Measurements from ENCODE around the gene CTIF.

Gene CTIF

GRCh38 chr18:48749768-48750167 lies 210.9 kb downstream of the CTIF start:
- no peak for DNase-seq (ENCODE audit: low read depth, low spot score)

DNA sequence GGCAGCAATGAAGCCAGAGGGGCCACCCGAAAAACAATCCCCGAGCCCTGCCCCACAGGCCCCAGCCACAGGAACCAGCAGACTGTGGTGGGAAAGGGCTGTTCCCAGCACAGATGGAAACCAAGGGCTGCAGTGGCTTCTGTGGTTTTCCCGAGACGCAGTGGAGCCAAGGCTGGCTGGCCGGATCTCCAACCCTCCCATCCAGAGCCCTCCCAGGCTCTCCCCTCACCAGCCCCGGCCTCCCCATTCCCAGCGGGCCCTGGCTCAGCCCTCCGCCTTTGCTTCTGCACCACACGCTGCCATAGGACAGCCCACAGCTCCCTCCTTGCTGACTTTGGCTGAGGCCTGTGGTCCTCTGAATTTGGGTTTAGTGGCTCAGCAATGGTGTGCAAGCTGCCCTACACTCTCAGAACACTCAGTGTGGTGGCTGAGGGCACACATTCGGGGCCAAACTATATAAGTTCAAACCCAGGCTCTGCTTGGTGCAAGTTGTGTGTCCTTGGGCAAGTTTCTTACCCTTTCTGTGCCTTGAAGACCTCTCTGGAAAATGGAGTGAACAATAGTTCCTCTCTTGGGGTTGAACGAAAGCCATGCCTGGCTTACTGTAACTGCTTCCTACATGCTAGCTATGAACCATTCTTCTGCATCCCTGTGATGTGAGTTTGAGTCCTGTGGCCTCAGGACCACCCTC lies 211.8 kb downstream of the CTIF start:
- no peak for DNase-seq (ENCODE audit: low read depth, low spot score)

DNA sequence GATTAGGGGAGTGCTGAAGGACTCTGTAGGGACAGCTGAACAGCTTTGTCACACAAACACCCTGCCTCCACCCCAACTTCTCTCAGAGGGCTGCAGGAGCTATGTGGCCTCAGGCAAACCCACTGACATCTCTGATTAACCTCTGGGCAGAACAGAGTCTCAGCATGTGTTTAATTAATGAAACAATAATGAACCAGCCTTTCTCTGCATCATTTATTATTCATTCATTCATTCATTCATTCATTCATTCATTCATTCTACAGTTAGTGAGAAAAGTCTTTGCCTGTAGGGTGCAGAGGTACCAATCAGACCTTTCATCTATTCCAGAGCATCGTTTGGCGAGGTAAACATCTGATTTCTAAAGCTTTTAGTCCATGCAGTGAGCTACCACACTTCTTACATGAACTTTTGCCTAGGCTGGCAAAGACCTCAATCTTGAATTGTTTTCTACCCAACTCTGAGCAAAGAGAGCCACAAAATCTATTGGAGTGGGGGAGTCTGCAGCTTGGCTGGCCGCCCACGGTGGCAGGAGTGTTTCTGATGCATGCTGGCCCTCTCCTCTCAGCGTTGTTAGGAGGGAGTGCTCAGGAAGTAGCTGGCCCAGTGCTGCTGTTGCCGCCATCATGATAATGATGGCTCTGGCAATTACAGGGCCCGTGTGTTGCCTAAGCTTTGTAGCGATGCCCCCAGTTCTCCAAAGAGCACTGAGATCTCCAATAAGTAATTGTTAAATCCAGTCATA lies 213.1 kb downstream of the CTIF start:
- DNase-seq (ENCODE audit: low read depth, low spot score) = no peak

DNA sequence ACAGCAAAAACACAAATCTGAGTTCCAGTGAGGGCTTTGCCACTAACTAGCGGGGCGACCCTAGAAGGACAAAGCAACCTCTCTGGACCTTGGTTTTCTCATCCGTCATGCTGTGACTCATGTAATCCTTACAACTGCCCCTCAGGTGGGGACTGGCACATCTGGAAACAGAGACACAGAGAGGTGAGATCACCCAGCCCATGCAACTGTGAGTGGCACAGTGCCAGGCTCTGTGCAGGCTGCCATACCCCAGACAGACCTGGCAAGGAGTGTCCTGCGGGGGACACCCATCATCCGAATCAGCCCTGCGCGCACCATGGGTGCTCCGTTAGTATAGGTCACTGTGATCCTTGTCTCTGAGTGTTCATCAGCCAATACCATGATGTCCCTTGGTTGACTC lies 213.6 kb downstream of the CTIF start:
- no peak for DNase-seq (ENCODE audit: low read depth, low spot score)

DNA sequence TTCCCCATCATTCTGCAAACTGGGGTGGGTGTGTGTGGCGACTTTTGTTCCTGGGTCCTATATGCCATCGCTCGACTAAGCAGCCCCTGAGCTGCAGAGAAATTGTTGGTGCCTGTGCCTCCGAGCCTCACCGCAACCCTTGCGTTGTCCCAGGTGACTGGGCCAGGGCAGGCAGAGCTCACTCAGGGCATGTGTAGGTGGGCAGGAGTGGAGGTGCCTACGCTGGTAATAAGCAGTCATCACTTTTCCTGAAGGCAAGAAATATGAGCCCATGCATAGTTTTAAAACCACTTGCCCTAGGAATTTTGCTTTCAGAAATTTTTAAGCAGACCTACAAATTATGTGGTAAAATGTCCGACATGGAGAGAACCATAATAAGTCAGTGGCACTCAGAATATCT lies 214.1 kb downstream of the CTIF start:
- no peak for DNase-seq (ENCODE audit: low read depth, low spot score)

- no peak for DNase-seq (ENCODE audit: low read depth, low spot score)
Measured at GRCh38 chr18:48753691-48754090, 214.9 kb downstream of the CTIF start.

- no peak for DNase-seq (ENCODE audit: low read depth, low spot score)
Measured at GRCh38 chr18:48754559-48754958, 215.7 kb downstream of the CTIF start.

GRCh38 chr18:48754993-48755473 lies 216.2 kb downstream of the CTIF start:
- DNase-seq (ENCODE audit: low read depth, low spot score) = no peak

- DNase-seq (ENCODE audit: low read depth, low spot score) = no peak
Measured at GRCh38 chr18:48756511-48757226, 217.8 kb downstream of the CTIF start.

DNA sequence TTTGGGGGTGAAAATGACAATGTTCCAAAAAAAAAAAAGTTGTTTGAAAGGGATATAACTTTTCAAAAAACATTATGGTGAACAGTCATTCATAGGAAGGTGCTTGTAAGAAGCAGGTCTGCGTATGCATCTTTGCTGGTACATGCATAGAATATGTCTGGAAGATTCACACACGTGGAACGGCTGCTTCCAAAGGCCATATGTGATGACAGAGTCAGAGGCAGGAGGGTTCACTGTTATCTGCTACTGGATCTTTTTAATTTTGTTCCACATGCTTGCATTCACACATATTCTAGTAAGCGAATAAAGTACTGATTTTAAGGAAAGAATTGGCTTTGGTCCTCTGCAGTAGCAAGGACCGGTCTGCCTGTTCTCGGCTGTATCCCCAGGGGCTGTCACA lies 218.5 kb downstream of the CTIF start:
- no peak for DNase-seq (ENCODE audit: low read depth, low spot score)

GRCh38 chr18:48757906-48758305 lies 219.1 kb downstream of the CTIF start:
- DNase-seq (ENCODE audit: low read depth, low spot score) = no peak

DNA sequence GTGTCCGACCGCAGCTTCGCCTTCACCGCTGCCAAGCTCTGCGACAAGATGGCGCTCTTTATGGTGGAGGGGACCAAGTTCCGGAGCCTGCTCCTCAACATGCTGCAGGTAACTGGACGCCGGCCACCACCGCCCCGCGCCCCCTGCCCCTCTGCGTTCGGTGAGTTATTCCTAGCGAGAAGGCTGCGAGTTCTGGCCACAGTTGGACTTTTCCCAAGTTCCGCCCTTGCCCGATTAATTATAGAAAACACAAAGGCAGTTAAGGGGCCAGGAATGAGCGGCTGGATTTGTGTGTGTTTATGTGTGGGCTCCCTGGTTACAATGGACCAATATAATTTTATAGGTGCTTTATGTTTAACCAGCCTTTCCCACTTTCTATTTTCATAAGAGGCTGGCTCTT lies 222.8 kb downstream of the CTIF start:
- DNase-seq (ENCODE audit: low read depth, low spot score) = no peak

DNA sequence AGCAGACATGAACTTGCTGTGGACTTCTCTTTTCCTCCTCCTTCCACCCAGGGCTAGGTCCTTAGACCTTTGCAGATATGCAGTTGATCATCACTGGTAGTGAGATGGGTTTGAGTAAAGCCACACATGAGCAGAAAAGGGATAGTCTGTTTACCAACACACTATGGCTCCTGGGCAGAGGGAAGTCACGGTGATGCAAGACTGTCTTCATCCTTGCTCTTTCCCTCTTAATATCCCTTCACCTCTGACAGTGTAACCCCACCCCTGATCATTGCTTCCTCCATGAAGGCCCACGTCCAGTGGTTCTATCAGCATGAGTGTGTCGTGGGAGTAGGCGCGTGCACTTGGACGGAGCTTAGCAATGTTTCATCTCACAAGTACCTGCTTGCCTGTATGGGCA lies 223.2 kb downstream of the CTIF start:
- DNase-seq (ENCODE audit: low read depth, low spot score) = no peak

- DNase-seq (ENCODE audit: low read depth, low spot score) = no peak
Measured at GRCh38 chr18:48762836-48763718, 224.2 kb downstream of the CTIF start.

DNA sequence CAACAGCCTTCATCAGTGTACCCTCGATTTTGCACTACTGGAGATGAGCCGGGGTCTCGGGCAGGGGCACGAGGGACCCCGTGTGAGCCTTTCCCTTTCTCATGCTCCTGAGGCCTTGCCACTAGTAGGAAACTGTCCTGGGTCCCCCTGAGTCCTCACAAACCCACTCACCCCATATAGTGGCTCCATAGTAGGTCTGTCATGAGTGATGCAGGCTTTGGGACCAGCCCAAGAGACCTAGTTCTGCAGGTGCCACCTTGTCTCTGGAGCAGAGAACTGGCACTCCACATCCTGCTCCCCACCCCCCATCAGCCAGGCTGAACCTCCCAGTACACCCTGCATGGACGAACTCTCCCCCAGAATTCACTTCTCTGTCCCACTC lies 224.9 kb downstream of the CTIF start:
- no peak for DNase-seq (ENCODE audit: low read depth, low spot score)

DNA sequence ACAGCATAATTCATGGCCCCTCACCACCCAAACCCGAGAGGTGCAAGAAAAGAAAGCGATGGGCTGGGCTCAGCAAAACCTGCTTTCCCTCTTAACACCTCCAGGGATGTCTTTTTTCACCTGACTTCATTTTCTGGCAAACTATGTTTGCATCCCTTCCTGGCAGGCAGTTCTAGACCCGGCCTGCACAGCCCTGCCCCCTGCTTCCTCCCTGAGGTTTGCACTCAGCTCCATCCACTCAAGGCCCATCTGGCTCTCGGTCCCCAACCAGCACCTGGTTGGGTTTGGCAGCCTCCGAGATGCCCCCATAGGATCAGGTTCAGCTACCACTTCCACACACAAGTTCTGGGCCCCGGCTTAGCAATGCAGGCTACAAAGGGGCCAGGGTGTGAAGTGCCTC lies 226.2 kb downstream of the CTIF start:
- DNase-seq (ENCODE audit: low read depth, low spot score) = no peak

DNA sequence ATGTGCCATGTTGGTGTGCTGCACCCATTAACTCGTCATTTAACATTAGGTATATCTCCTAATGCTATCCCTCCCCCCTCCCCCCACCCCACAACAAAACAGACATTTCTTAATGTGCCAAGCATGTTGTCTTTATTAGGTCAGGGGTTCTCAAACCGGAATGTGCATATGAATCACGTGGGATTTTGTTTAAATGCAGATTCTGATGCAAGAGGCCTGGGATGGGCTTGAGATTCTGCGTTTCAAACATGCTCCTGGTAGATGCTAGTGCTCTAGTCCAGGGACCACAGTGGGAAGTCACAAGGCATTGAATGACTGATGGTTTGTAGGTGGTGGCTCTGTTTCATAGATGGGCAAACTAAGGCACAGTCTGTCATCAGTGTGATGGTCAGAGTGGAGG lies 227.2 kb downstream of the CTIF start:
- no peak for DNase-seq (ENCODE audit: low read depth, low spot score)

- no peak for DNase-seq (ENCODE audit: low read depth, low spot score)
Measured at GRCh38 chr18:48766487-48766886, 227.7 kb downstream of the CTIF start.

- no peak for DNase-seq (ENCODE audit: low read depth, low spot score)
Measured at GRCh38 chr18:48767090-48767690, 228.4 kb downstream of the CTIF start.

DNA sequence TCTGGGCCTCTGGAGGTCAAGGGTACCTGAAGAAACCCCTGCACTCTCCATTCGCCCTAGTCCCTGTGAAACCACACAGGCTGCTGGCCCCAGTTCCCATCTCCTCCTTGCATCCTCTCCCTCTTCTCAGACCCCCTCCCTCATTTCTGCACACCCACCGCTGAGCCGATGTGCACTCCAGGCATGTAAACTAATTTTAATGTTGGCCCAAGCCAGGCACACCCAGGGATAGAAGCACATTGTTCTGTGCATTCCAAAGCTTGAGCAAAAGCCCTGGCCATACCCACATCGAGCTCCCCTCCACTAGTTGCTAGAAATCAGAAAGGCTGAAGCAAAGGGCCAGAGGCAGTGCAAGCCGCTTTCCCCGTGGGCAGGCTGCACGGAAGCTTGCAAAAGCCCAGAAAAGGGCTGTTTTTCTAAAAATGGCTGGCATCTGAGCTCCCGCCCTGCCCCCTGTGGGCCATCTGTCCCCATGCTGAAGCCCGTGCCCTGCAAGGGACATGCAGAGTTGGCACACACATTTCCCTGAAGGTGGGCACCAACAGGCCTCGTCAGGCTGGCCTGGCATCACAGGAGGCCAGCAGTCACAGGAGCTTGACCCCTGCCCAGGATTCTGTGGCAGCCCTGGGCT lies 230.3 kb downstream of the CTIF start:
- DNase-seq (ENCODE audit: low read depth, low spot score) = no peak

GRCh38 chr18:48770243-48770642 lies 231.4 kb downstream of the CTIF start:
- DNase-seq (ENCODE audit: low read depth, low spot score) = no peak

All from smooth muscle cell of the brain vasculature (primary cell).